ENCODE measurements around the gene LEFTY1.
"Not testable (repeated sequence)": the region's sequence is repeated elsewhere in the genome, so short reads cannot be mapped to it uniquely, and the experiment has no call there.

Gene LEFTY1

DNA sequence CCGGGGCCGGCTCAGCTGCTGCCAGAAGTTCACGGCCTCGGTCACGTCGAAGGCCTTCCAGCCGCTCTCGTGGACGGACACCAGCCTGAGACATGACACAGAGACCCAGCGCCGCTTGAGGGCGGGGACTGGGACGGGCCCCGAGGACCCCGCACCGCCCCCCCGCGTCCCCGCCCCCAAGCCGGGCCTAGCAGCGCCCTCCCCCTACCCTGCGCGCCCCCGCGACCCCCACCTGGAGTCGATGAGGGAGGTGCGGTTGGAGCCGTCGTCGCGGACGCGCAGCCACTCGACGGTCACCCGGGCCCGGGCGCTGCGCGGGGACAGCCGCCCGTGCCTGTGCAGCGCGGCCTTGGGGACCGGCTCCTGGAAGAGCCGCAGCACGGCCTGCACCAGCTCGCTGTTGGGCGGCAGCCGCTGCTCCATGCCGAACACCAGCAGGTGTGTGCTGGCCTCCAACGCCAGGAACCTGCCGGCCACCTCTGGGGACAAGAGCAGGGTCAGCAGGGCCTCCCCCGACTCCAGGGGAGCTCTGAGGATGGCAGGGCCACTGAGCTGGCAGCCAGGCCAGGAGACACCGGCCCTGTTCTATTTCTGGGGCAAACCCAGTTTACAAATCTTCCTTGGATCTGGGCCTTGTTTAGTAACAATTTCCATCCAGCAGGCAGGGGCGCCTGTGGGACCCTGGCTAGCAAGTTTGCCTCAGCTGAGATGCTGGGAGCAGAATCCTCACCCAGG is 1.2 kb downstream of the LEFTY1 start:
- not testable (repeated sequence) for DNase-seq

DNA sequence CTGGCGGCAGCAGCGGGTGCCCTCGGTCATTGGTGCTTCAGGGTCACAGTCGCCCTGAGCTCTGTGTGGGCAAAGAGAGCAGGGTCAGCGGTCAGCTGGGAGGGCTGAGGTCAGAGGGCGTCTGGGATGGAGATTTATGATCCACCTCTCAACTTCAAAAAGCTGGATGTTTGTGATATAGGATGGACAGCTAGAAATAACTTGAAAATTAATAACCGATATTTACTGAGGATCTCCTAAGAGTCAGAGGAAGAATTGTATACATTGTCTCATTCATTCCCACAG is 2.0 kb downstream of the LEFTY1 start:
- DNase-seq, result no peak

GRCh38 chr1:225886159-225887029 is 2.6 kb downstream of the LEFTY1 start:
- no peak for DNase-seq

DNA sequence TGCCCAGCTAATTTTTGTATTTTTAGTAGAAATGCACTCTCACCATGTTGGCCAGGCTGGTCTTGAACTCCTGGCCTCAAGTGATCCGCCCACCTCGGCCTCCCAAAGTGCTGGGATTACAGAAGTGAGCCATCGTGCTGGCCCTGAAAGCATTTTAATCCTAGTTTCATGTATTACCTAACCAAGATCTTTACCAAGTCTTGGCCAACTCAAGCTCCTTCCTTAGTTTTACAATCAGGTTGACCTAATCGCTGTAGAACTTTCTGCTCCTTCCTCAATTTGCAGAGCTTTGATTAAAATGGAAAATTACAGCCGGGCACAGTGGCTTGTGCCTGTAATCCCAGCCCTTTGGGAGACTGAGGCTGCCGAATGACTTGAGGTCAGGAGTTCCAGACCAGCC is 3.6 kb downstream of the LEFTY1 start:
- no peak for DNase-seq

DNA sequence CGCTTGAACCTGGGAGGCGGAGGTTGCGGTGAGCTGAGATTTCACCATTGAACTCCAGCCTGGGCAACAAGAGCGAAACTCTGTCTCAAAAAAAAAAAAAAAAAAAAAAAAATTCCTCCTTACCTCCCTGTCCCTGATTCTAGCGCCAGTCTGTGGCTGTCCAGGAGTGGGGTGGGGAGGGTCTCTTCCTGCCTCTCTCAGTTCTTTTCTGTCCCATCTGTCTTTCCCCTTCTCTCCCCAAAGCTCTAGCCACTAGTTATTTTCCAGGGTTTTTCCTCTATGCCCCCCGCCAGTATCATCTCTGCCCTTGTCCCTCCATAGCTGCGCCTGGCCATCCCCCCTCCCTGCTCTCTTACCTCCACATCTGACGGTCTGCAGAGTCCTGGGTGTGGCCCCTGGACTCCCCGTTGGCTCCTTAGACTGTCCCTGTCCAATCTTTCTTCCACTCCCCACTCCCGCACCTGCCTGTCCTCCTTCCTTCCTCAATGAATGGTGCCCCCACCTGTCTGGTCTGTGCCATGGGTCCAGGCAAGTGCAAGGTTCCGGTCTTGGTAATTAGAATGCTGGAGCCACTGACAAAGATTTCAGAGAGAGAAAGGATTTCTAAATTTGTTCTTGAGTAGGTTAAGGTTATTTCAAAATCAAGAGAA is 5.2 kb downstream of the LEFTY1 start:
- no peak for DNase-seq

DNA sequence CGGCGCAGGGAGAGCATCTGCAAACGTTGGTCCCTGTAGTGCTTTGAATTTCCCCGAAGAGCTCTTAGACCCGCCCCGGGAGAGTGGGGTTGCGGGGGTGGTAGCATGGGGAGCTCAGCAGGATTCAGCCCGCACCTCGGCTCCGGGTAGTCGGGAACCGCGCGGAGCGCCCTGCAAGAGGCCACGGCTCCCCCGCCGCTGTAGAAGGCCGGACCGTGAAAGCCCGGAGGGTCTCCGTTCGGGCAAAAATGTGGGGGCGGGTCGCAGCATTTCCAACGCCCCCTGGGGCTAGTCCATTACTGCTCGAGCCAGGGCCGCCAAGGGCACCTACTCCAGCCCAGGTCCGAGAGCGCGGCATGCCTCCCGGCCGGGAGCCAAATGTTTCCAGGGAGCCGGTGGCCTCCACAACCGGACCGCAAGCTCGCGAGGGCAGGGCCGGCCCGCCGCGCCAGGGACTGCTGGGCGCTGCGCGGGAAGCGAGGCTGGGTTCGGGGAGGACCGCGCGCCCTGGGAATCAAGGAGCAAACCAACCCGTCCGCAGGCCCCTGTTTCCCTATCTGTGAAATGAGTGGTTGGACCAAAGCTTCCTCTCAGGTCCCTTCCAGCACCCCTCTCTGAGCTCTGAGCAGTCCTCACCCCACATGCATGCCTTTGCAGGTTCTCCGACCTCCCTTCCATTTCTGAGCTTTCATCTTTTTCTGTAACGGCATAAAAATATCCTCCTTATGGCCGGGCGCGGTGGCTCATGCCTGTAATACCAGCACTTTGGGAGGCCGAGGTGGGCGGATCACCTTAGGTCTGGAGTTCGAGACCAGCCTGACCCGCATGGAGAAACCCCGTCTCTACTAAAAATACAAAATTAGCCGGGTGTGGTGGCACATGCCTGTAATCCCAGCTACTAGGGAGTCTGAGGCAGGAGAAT is 6.0 kb downstream of the LEFTY1 start:
- peak; percentile 47 for DNase-seq

DNA sequence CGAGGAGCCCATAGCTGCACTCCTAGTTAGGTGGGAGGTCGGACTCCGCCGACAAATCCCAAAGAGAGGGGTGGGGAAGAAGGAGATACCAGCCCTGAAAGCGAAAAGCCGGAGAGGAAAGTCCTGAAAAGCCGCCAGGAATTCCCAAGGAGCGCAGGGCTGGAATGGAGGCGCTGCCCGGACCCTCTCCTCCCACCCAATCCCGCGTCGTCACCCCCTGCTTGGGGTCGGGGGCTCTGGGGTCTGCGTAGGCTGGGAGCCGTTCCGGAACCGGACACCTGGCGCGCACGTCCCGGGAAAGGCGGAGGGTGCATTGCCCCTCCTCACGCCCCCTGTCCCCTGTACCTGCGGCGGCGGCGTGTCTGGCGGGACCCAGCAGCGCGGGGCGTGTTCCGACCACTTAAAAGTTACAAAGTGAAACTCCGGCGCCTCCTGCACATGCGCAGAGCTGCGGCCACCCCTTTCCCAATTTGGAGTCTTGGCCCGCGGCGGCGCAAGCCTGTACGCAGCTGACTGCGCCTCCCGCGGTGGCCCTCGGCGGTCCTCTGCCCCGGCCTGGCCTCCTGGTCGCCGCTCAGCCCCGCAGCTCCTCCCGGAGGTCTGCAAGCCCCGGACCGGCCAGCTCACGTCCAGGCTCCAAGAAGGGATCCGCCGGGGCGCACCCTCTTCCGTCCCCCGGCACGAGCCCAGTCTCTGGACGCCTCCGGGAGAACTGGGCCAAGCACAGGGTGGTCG is 6.8 kb downstream of the LEFTY1 start, which contains the start of gene TMEM63A:
TMEM63A (minus strand) TSS at position 422 of the 735 bp plus-strand sequence. CDS start 4,800 bp downstream, outside the sequence.
- DNase-seq, result peak; percentile 90

- peak; percentile 47 for DNase-seq
These were observed 7.6 kb downstream of the LEFTY1 start for GRCh38 chr1:225881081-225881958.

GRCh38 chr1:225880636-225881035 is 8.3 kb downstream of the LEFTY1 start:
- DNase-seq, result no peak

DNA sequence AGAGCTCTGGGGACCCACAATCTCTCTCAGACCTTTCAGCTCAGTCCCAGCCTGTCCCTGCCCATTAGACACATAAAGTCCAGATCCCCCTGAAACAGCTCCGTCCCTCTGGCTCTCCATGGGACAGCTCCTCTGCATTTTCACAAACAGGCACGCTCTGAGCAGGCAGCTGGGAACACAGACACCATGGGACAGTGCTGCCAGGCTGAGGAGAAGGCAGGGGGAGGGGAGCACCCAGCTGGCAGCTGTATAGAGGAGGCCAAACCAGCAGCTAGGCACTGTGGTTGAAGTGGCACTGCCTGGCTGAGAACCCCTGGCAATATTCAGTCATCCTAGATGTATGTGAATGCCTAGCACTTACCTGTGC is 8.7 kb downstream of the LEFTY1 start:
- no peak for DNase-seq

GRCh38 chr1:225879521-225880221 is 9.3 kb downstream of the LEFTY1 start:
- no peak for DNase-seq

GRCh38 chr1:225878282-225878681 is 10.7 kb downstream of the LEFTY1 start:
- no peak for DNase-seq

DNA sequence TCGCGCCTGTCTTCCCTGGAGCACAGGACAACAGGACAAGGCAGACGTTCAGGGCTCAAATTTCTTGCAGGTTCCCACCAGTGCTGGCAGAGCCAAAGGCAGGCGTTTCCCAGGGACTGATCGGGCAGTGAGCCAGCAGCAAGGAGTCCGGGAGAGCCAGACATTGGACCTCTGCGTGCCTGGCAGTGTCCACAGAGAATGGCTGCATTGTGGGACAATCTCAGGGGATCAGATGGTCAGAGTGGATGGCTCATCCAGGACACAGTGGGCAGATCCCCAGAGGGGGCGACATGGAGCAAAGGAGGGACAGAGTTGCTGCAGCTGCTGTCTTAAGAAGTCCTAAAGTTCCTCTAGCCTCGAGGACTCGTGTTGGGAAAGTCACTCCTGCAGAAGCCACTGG is 11.4 kb downstream of the LEFTY1 start:
- peak; percentile 35 for DNase-seq

DNA sequence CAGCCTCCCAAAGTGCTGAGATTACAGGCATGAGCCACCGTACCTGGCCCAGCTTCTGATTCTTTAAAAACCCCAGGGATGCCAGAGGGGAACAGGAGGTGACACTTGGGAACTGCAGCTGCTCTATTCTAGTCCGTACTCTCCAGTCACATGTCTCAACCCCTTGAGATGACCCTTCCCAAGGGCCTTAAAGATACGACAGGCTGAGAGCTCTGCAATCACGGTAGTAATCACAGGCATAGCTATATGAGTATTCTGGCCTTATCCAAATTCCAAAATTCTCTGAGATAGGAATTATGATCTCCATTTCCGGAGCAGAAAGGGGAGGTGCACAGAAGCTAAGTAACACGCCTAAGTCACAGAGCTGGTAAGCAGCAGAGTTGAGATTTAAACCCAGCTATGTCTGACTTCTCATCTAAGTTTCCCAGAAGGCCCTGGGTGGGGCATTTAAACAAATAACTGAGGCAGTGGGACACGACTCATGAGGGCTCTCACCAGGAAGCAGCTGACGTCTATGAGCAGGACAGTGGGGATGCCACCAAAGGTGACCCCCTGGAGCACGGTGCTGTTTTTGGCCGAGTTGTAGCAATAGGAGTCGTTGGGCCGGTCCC is 11.9 kb downstream of the LEFTY1 start:
- no peak for DNase-seq

- no peak for DNase-seq
These were observed 13.7 kb downstream of the LEFTY1 start for GRCh38 chr1:225875044-225875815.

GRCh38 chr1:225874431-225874830 is 14.5 kb downstream of the LEFTY1 start:
- DNase-seq, result no peak

DNA sequence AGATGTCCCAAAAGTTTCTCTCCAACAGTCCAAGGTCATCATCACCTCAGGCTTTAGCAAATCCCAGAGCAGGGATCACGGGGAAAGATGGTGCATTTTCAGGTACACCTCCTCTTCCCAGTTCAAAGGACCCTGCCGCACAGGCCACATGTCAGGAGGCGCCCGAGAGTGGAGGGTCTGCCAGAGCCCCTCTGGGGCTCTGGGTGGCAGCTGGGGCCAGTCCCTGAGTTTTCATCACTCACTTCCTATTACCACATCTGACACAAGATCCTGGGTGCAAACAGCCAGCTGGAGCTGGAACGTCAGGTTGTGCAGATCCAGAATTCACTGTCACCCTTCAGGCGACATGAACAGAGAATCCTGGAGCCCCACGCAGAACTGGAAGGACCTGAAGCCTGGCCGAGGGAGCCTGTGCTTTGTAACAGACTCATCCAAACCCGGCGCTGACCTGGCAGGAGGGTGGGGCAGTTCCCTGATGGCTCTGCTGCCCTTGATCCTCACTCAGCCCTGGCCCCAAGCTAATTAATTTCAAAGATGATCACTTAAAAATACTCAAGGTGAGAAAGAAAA is 15.6 kb downstream of the LEFTY1 start:
- DNase-seq, result no peak

DNA sequence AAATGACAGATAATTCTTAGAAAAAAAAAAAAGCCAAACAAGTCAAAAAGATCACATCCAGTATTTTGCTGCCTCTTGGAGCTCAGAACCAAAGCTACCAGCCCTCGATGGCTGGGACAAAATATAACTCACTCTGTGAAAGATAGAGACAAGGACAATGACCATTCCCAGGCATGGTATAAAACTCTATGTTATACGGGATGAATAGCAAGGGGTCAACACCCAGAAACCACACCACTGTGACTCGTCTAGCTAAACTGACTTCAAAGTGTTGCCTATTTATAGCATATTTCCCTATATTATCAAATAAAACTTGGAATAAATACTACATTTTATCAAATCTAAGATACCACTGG is 16.9 kb downstream of the LEFTY1 start:
- no peak for DNase-seq
